ENCODE results near the gene BTG2. TPM values are rescaled to one million over a fixed set of nuclear protein-coding genes. Genes with fewer than 3 reads are reported as not detected.

The BTG2 gene
- total RNA-seq, 1 experiment from 2014 or later: 2.9 TPM

DNA sequence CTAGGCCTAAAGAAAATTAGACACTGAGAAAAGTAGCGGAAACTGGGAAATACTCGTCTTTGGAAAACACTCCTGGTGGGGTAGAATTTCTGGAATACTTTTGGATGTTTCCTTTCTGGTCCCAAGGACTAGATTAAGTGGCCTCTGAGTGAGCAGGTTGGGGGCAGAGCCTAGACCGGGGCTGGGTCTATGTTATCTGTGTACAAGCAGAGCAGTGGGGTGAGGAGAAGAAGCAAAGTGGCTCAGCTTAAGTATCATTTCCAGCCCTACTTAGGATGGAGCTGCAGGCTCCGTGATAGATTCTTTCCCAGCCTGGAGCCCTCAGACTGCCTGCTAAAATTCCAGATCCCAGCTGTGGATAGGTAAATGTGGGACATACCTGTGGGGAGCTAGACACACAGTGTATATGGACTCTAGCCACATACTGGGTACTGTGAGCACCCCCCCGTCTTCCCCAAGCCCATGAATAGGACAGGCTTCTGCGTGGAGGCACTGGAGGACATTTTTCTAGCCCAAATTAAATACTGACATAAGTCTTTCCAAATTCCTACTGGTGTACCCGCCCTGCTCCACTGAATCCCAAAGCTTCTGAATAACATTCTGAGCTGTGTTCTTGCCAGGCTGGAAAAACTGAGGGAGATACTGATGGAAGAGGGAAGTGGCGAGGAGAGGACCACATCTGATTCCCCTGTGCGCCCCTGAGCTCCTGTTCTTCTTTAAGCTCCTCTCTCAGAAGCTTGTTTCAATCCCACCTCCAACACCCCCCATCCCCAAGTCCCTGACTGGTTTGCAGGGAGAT is 38.8 kb downstream of the BTG2 start:
- TF ChIP-seq, protein P1, sequence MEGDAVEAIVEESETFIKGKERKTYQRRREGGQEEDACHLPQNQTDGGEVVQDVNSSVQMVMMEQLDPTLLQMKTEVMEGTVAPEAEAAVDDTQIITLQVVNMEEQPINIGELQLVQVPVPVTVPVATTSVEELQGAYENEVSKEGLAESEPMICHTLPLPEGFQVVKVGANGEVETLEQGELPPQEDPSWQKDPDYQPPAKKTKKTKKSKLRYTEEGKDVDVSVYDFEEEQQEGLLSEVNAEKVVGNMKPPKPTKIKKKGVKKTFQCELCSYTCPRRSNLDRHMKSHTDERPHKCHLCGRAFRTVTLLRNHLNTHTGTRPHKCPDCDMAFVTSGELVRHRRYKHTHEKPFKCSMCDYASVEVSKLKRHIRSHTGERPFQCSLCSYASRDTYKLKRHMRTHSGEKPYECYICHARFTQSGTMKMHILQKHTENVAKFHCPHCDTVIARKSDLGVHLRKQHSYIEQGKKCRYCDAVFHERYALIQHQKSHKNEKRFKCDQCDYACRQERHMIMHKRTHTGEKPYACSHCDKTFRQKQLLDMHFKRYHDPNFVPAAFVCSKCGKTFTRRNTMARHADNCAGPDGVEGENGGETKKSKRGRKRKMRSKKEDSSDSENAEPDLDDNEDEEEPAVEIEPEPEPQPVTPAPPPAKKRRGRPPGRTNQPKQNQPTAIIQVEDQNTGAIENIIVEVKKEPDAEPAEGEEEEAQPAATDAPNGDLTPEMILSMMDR (conservative IDR thresholded peaks at IDR 0.05): no peak

More for the DNA sequence above, 38.8 kb downstream of the BTG2 start:
- Mint-ChIP-seq H3K27me3 (ENCODE audit: low read depth) (peaks cover 66% of the 10 kb centered on the region), H3K4me1 (peaks cover 26 to 31% of the 10 kb centered on the region in 2 experiments), H3K4me3 (no peak overlapping the region), H3K9me3 (no peaks in the 10 kb centered on the region), H3K36me3 (ENCODE audit: insufficient read depth in 1 of 3, low read depth in 3 of 3) (no peaks in the 10 kb centered on the region), H3K27ac (no peak overlapping the region)
- WGBS (ENCODE audit: extremely low coverage, insufficient read length, low lambda C conversion rate): no CpG with 5 or more reads among the region's 9 CpGs
- no peak for DNase-seq
- Histone ChIP-seq H3K23ac (ENCODE audit: insufficient read length, low read depth, low read length) (no peak overlapping the region), H3K79me1 (ENCODE audit: insufficient read depth, low read depth, low read length, poor library complexity, severe bottlenecking) (no peaks in the 10 kb centered on the region), H3K4me1 (ENCODE audit: insufficient read depth, low read length) (peaks cover 1% of the 10 kb centered on the region; the same call in 1 of the 2 replicates), H2AK5ac (ENCODE audit: insufficient read length, low read length) (no peak overlapping the region), H3K56ac (ENCODE audit: insufficient read length, low read depth, low read length) (no peak overlapping the region), H3K4ac (ENCODE audit: low read depth, low read length) (no peak overlapping the region), H4K91ac (ENCODE audit: insufficient read length, low read depth, low read length) (no peak overlapping the region), H3K23me2 (ENCODE audit: insufficient read length, low read depth, low read length, poor library complexity, severe bottlenecking) (no peaks in the 10 kb centered on the region), H3K4me2 (ENCODE audit: insufficient read depth, insufficient read length, low read length) (no peak overlapping the region), H3T11ph (ENCODE audit: low read length) (no peak overlapping the region), H3K27ac (ENCODE audit: insufficient read length, low read depth, low read length) (no peak overlapping the region), H3K27me3 (ENCODE audit: insufficient read depth, low read length) (no peaks in the 10 kb centered on the region; the same call in 1 of the 2 replicates), H4K20me1 (ENCODE audit: control insufficient read depth, insufficient read depth, insufficient read length) (no peaks in the 10 kb centered on the region), H2BK5ac (ENCODE audit: insufficient read length, low read length) (no peak overlapping the region), H2BK20ac (ENCODE audit: low read depth, low read length, poor library complexity, severe bottlenecking) (no peak overlapping the region), H2AFZ (ENCODE audit: low read length) (no peak overlapping the region), H2BK15ac (ENCODE audit: low read depth, low read length) (no peak overlapping the region), H3K79me2 (ENCODE audit: insufficient read depth, low read length) (no peaks in the 10 kb centered on the region), H3K9ac (ENCODE audit: extremely low read depth, insufficient read length, low read length) (no peak overlapping the region), H3K14ac (ENCODE audit: insufficient read depth, low read length) (no peak overlapping the region), H4K5ac (ENCODE audit: insufficient read length, low read depth, low read length) (no peak overlapping the region), H2BK12ac (ENCODE audit: insufficient read length, low read depth, low read length) (no peak overlapping the region), H3K9me3 (ENCODE audit: control insufficient read depth, low read depth, low read length) (no peaks in the 10 kb centered on the region), H3K18ac (ENCODE audit: insufficient read length, low read depth, low read length) (no peak overlapping the region), H2BK120ac (ENCODE audit: low read depth, low read length, poor library complexity, severe bottlenecking) (no peak overlapping the region), H4K8ac (replicated peaks; ENCODE audit: insufficient read length, low read depth, low read length) (no peak overlapping the region)
